GM12892 (cell line): Measurements from ENCODE around the gene GEMIN7.
A peak's percentile ranks its signal among the peaks of the same experiment; 100 is the strongest.

Experiments
- DNase-seq: peaks from one replicate; pipeline ENCODE4 v3.0.0; 2011; ENCODE audit not compliant: insufficient read length
- FAIRE-seq: peaks from 2 replicates; lab custom pipeline; 2011; peaks lifted over from hg19 to GRCh38; lab: Jason Lieb, UNC
- POLR2A ChIP-seq: IDR thresholded peaks from 2 replicates; pipeline ENCODE4 v1.6.1; 2011; ENCODE audit warnings: low read depth, low read length, control low read depth
- POLR2AphosphoS5 ChIP-seq: IDR thresholded peaks from 2 replicates; pipeline ENCODE4 v1.6.1; 2011; ENCODE audit warnings: low read depth, low read length, control low read depth
- TAF1 ChIP-seq: IDR thresholded peaks from 2 replicates; pipeline ENCODE4 v1.6.1; 2011; ENCODE audit warnings: low read depth, mild to moderate bottlenecking, control low read depth, low read length, borderline replicate concordance

Gene GEMIN7

GRCh38 chr19:45136507-45137178 lies 57.6 kb downstream of the GEMIN7 start:
- TF ChIP-seq POLR2AphosphoS5 (no peak), POLR2A (no peak), TAF1 (no peak)
- FAIRE-seq (peak; percentile 86), DNase-seq (no peak)

GRCh38 chr19:45137179-45137761 lies 58.2 kb downstream of the GEMIN7 start:
- FAIRE-seq: peak; percentile 98
- DNase-seq: peak; percentile 80
- peak; percentile 64 for TF ChIP-seq POLR2A
- no peak for TF ChIP-seq POLR2AphosphoS5
- 0 out of 2 replicates have a peak, but pooled peaks have one; percentile 7 for TF ChIP-seq TAF1

GRCh38 chr19:45138303-45138751 lies 59.3 kb downstream of the GEMIN7 start:
- FAIRE-seq: no peak
- TF ChIP-seq TAF1: no peak
- TF ChIP-seq POLR2A: no peak
- no peak for TF ChIP-seq POLR2AphosphoS5
- peak; percentile 32 for DNase-seq

- TF ChIP-seq POLR2A (no peak), POLR2AphosphoS5 (no peak), TAF1 (no peak)
- no peak for FAIRE-seq
- peak; percentile 18 for DNase-seq
Observed at GRCh38 chr19:45139286-45140143, 60.5 kb downstream of the GEMIN7 start.

GRCh38 chr19:45140144-45140503 lies 61.1 kb downstream of the GEMIN7 start:
- DNase-seq (peak; percentile 22), FAIRE-seq (no peak)
- TF ChIP-seq POLR2A: no peak
- no peak for TF ChIP-seq POLR2AphosphoS5
- no peak for TF ChIP-seq TAF1

GRCh38 chr19:45140533-45140932 lies 61.5 kb downstream of the GEMIN7 start:
- TF ChIP-seq POLR2AphosphoS5 (no peak), POLR2A (no peak), TAF1 (no peak)
- no peak for FAIRE-seq
- DNase-seq: no peak
